ENCODE results near the gene ADGRG3. TPM values are rescaled to one million over a fixed set of nuclear protein-coding genes. Genes with fewer than 3 reads are reported as not detected.
A peak's percentile ranks its signal among the peaks of the same experiment; 100 is the strongest.

Gene ADGRG3
- polyA plus RNA-seq, 3 donors = 0.41 to 1.0 TPM; not detected in 1

DNA sequence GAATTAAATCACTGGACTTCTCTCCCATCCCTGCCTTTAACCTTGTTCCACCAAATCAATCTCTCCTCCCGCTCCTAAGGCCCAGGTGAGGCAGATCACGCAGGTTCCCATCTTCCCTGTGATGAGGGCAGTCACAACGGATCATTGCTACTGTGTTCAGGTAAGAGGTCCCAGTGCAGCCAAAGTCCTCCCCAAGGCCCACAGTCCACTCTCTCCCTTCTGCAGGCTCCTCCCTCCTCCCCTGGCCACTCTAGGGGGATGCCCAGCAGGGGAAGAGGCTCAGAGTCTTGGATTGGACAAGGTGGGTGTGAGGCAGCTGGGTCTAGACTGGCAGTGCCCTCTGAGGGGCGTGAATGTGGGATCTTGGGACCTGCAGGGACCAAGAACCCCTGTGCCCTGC lies 2.6 kb upstream of the ADGRG3 start:
- peaks cover 0 to 3% (median 0%) of the 10 kb centered on the region in 3 donors for H3K27me3 Mint-ChIP-seq (ENCODE audit: low read depth in 3 of 3)
- H3K4me3 Mint-ChIP-seq = no peak overlapping the region
- Histone ChIP-seq H3K4me2 (replicated peaks; ENCODE audit: extremely low read depth, low read length, poor library complexity, severe bottlenecking) (no peak overlapping the region), H3K27me3 (ENCODE audit: control insufficient read depth in 2 of 2, insufficient read depth in 2 of 2, low read length in 2 of 2) (no peaks in the 10 kb centered on the region), H3K9ac (ENCODE audit: insufficient read depth, low read length, poor library complexity, severe bottlenecking) (no peak overlapping the region), H3K4me3 (replicated peaks in 1 of 3; ENCODE audit: low read depth in 2 of 3, low read length in 3 of 3) (no peak overlapping the region), H2AFZ (ENCODE audit: insufficient read depth, low read depth, low read length, poor library complexity, severe bottlenecking) (no peak overlapping the region), H3K4me1 (ENCODE audit: control insufficient read depth in 1 of 2, insufficient read depth in 2 of 2, low read length in 2 of 2) (peaks cover 36 to 40% of the 10 kb centered on the region in 2 donors), H3K79me2 (ENCODE audit: insufficient read depth, low read length) (no peaks in the 10 kb centered on the region), H4K20me1 (ENCODE audit: insufficient read depth, low read length) (no peaks in the 10 kb centered on the region), H3K9me3 (replicated peaks in 1 of 2; ENCODE audit: control insufficient read depth in 1 of 2, insufficient read depth in 1 of 2, low read length in 2 of 2) (no peaks in the 10 kb centered on the region), H3K27ac (ENCODE audit: low read depth in 1 of 2, low read length in 2 of 2) (no peak overlapping the region), H3K36me3 (replicated peaks in 1 of 2; ENCODE audit: control insufficient read depth in 1 of 2, insufficient read depth in 2 of 2, low read length in 2 of 2) (no peaks in the 10 kb centered on the region)
- DNase-seq = no peak
- peaks cover 6% of the 10 kb centered on the region in 2 donors for H3K36me3 Mint-ChIP-seq
- TF ChIP-seq, protein P1, sequence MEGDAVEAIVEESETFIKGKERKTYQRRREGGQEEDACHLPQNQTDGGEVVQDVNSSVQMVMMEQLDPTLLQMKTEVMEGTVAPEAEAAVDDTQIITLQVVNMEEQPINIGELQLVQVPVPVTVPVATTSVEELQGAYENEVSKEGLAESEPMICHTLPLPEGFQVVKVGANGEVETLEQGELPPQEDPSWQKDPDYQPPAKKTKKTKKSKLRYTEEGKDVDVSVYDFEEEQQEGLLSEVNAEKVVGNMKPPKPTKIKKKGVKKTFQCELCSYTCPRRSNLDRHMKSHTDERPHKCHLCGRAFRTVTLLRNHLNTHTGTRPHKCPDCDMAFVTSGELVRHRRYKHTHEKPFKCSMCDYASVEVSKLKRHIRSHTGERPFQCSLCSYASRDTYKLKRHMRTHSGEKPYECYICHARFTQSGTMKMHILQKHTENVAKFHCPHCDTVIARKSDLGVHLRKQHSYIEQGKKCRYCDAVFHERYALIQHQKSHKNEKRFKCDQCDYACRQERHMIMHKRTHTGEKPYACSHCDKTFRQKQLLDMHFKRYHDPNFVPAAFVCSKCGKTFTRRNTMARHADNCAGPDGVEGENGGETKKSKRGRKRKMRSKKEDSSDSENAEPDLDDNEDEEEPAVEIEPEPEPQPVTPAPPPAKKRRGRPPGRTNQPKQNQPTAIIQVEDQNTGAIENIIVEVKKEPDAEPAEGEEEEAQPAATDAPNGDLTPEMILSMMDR (IDR thresholded peaks at IDR 0.05) = no peak
- peaks cover 0 to 2% (median 0%) of the 10 kb centered on the region in 7 donors for H3K9me3 Mint-ChIP-seq
- H3K4me1 Mint-ChIP-seq = peaks cover 52% of the 10 kb centered on the region
- peak overlapping the region in 5 of 7 donors; percentile 6 to 91 (median 82) for H3K27ac Mint-ChIP-seq
- WGBS (ENCODE audit: insufficient coverage) = no CpG with 5 or more reads among the region's 4 CpGs
- intact Hi-C loops (cut with micrococcal nuclease) = no loop called here

DNA sequence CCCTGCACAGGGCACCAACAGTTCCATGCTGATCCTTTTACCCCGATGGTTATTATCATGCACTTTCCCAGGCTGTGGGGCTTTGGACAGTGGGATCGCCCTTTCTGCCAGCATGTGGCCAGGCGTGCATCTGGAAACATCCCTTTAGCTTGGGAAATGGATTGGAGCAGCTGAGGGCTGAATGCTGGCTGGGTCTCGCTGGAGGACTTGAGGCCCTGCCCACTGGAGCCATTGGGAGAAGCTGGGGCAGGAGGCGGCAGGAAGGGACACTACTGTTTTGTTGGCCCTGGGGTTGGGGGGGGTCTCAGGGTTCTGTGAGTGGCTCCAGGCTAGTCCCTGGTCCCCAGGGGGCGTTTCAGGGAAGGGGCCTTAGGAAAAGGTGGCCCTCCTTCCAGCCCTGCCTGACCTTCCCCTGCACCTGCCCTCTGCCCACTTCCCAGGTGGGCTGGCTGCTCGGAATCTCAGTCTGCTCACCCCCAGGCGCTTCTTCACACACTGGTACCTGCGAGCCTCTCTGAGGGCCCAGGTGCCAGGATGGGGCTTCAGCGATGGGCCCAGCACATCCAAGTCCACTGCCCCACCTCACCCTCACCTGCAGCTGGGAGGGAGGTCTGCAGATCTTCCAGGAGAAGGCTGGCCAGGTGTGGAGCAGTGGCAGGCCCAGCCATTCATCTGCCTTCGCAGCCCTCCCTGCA lies 1.6 kb upstream of the ADGRG3 start:
- Histone ChIP-seq H4K20me1 (ENCODE audit: insufficient read depth, low read length) (no peaks in the 10 kb centered on the region), H3K27me3 (ENCODE audit: control insufficient read depth in 2 of 2, insufficient read depth in 2 of 2, low read length in 2 of 2) (no peaks in the 10 kb centered on the region), H3K4me2 (replicated peaks; ENCODE audit: extremely low read depth, low read length, poor library complexity, severe bottlenecking) (no peak overlapping the region), H3K4me1 (ENCODE audit: control insufficient read depth in 1 of 2, insufficient read depth in 2 of 2, low read length in 2 of 2) (peaks cover 36 to 40% of the 10 kb centered on the region in 2 donors), H3K9ac (ENCODE audit: insufficient read depth, low read length, poor library complexity, severe bottlenecking) (peak overlapping the region; percentile 7), H3K79me2 (ENCODE audit: insufficient read depth, low read length) (no peaks in the 10 kb centered on the region), H3K36me3 (replicated peaks in 1 of 2; ENCODE audit: control insufficient read depth in 1 of 2, insufficient read depth in 2 of 2, low read length in 2 of 2) (no peaks in the 10 kb centered on the region), H3K9me3 (replicated peaks in 1 of 2; ENCODE audit: control insufficient read depth in 1 of 2, insufficient read depth in 1 of 2, low read length in 2 of 2) (no peaks in the 10 kb centered on the region), H3K27ac (ENCODE audit: low read depth in 1 of 2, low read length in 2 of 2) (peak overlapping the region in 1 of 2 donors; percentile 78), H2AFZ (ENCODE audit: insufficient read depth, low read depth, low read length, poor library complexity, severe bottlenecking) (no peak overlapping the region), H3K4me3 (replicated peaks in 1 of 3; ENCODE audit: low read depth in 2 of 3, low read length in 3 of 3) (no peak overlapping the region)
- WGBS (ENCODE audit: insufficient coverage) = 90% methylated on average over 7 of the region's 11 CpGs
- Mint-ChIP-seq H3K9me3 (no peaks in the 10 kb centered on the region), H3K4me1 (peaks cover 52% of the 10 kb centered on the region), H3K27me3 (ENCODE audit: low read depth in 3 of 3) (peaks cover 0 to 3% (median 0%) of the 10 kb centered on the region in 3 donors), H3K36me3 (peaks cover 6% of the 10 kb centered on the region in 2 donors), H3K27ac (peak overlapping the region; percentile 82 to 96 (median 90)), H3K4me3 (no peak overlapping the region)
- TF ChIP-seq, protein P1 (IDR thresholded peaks at IDR 0.05) = no peak
- intact Hi-C loops (cut with micrococcal nuclease) = no loop called here
- no peak for DNase-seq

All from CD14-positive monocyte (primary cell).